OCI-LY3 (cell line): ENCODE results near the gene OTUD1.

Experiments used
- EZH2phosphoT487 ChIP-seq: fragments of 200-600 bp; shearing (Covaris generic); IDR thresholded peaks from 2 replicates; pipeline ENCODE4 v1.6.1; 2018; ENCODE audit warnings: antibody characterized with exemption, mixed run types, low read depth
- TF ChIP-seq, protein P1 (sequence below): fragments of 200-600, 300-600 bp; sonication (generic); IDR thresholded peaks from 2 replicates; pipeline ENCODE4 v1.5.1; 2014; ENCODE audit warnings: antibody characterized with exemption, low read length, low read depth

- no peak for TF ChIP-seq EZH2phosphoT487
- TF ChIP-seq, protein P1, sequence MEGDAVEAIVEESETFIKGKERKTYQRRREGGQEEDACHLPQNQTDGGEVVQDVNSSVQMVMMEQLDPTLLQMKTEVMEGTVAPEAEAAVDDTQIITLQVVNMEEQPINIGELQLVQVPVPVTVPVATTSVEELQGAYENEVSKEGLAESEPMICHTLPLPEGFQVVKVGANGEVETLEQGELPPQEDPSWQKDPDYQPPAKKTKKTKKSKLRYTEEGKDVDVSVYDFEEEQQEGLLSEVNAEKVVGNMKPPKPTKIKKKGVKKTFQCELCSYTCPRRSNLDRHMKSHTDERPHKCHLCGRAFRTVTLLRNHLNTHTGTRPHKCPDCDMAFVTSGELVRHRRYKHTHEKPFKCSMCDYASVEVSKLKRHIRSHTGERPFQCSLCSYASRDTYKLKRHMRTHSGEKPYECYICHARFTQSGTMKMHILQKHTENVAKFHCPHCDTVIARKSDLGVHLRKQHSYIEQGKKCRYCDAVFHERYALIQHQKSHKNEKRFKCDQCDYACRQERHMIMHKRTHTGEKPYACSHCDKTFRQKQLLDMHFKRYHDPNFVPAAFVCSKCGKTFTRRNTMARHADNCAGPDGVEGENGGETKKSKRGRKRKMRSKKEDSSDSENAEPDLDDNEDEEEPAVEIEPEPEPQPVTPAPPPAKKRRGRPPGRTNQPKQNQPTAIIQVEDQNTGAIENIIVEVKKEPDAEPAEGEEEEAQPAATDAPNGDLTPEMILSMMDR: no peak
Measured at GRCh38 chr10:23478570-23478969, 39.7 kb downstream of the OTUD1 start.
